H54 (cell line): ENCODE measurements around the gene PDZD8.

Experiments
- DNase-seq: peaks from one replicate; pipeline ENCODE4 v3.0.0; 2011; ENCODE audit warnings: low spot score, mixed read lengths; ENCODE audit not compliant: insufficient read length
- FAIRE-seq: peaks from 3 replicates; lab custom pipeline; 2011; peaks lifted over from hg19 to GRCh38; lab: Jason Lieb, UNC
- POLR2A ChIP-seq: IDR thresholded peaks from 2 replicates; pipeline ENCODE4 v1.6.1; 2011; ENCODE audit warnings: low read depth, mild to moderate bottlenecking, low read length

The PDZD8 gene

GRCh38 chr10:117351558-117351957, 23.7 kb downstream of the PDZD8 start:
- TF ChIP-seq POLR2A = no peak
- FAIRE-seq (no peak), DNase-seq (no peak)

- no peak for FAIRE-seq
- no peak for TF ChIP-seq POLR2A
- DNase-seq = no peak
Measured at GRCh38 chr10:117350909-117351308, 24.3 kb downstream of the PDZD8 start.

GRCh38 chr10:117348236-117348635, 27.0 kb downstream of the PDZD8 start:
- no peak for FAIRE-seq
- TF ChIP-seq POLR2A = no peak
- DNase-seq = no peak

GRCh38 chr10:117346574-117346973, 28.7 kb downstream of the PDZD8 start:
- no peak for DNase-seq
- no peak for FAIRE-seq
- no peak for TF ChIP-seq POLR2A

- TF ChIP-seq POLR2A = no peak
- FAIRE-seq (peak; percentile 66), DNase-seq (peak; percentile 9)
Measured at GRCh38 chr10:117345143-117345542, 30.1 kb downstream of the PDZD8 start.

- peak; percentile 23 for DNase-seq
- peak; percentile 89 for FAIRE-seq
- no peak for TF ChIP-seq POLR2A
Measured at GRCh38 chr10:117342641-117343040, 32.6 kb downstream of the PDZD8 start.

- peak; percentile 6 for FAIRE-seq
- no peak for TF ChIP-seq POLR2A
- DNase-seq = no peak
Measured at GRCh38 chr10:117341061-117341460, 34.2 kb downstream of the PDZD8 start.

GRCh38 chr10:117339979-117340378, 35.3 kb downstream of the PDZD8 start:
- FAIRE-seq = no peak
- no peak for DNase-seq
- no peak for TF ChIP-seq POLR2A

GRCh38 chr10:117339578-117339977, 35.7 kb downstream of the PDZD8 start:
- DNase-seq (no peak), FAIRE-seq (peak; percentile 60)
- no peak for TF ChIP-seq POLR2A

- no peak for TF ChIP-seq POLR2A
- no peak for DNase-seq
- no peak for FAIRE-seq
Measured at GRCh38 chr10:117334926-117335325, 40.3 kb downstream of the PDZD8 start.

- FAIRE-seq (no peak), DNase-seq (no peak)
- no peak for TF ChIP-seq POLR2A
Measured at GRCh38 chr10:117334066-117334465, 41.2 kb downstream of the PDZD8 start.

GRCh38 chr10:117327262-117327661, 48.0 kb downstream of the PDZD8 start:
- DNase-seq (no peak), FAIRE-seq (no peak)
- no peak for TF ChIP-seq POLR2A

GRCh38 chr10:117324367-117324766, 50.9 kb downstream of the PDZD8 start:
- no peak for FAIRE-seq
- TF ChIP-seq POLR2A = no peak
- DNase-seq = no peak

GRCh38 chr10:117322260-117322659, 53.0 kb downstream of the PDZD8 start:
- FAIRE-seq (no peak), DNase-seq (no peak)
- no peak for TF ChIP-seq POLR2A

- DNase-seq (no peak), FAIRE-seq (peak; percentile 57)
- TF ChIP-seq POLR2A = no peak
Measured at GRCh38 chr10:117320050-117320665, 55.1 kb downstream of the PDZD8 start.
